HTR-8/SVneo (cell line): ENCODE measurements around the gene WDR55.
"Not testable (repeated sequence)": the region's sequence is repeated elsewhere in the genome, so short reads cannot be mapped to it uniquely, and the experiment has no call there.

ENCODE experiments used
- DNase-seq: peaks from one replicate; pipeline ENCODE4 v3.0.0; 2011; ENCODE audit warnings: low spot score, mixed read lengths; ENCODE audit not compliant: insufficient read length
- FAIRE-seq: peaks from 2 replicates; lab custom pipeline; 2011; peaks lifted over from hg19 to GRCh38; lab: Jason Lieb, UNC

The WDR55 gene

DNA sequence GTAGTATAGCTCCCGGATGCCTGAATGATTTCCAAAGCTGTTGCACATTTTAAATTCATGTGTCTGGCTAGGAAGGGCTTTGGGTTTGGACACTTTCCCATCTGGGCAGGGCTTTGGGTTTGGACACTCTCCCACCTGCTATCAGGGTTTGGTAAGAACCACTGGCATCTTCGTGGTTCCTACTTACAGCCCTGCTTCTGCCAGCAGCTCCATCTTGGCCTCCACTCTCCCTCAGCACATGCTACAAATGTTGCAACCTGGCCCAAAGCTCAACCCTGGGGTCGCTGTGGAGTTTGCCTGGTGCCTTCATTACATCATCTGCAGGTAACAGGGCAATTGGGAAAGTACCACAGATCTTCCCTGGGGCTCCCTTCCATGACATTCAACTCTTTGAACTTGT, 22.0 kb upstream of the WDR55 start:
- FAIRE-seq (no peak), DNase-seq (no peak)

DNA sequence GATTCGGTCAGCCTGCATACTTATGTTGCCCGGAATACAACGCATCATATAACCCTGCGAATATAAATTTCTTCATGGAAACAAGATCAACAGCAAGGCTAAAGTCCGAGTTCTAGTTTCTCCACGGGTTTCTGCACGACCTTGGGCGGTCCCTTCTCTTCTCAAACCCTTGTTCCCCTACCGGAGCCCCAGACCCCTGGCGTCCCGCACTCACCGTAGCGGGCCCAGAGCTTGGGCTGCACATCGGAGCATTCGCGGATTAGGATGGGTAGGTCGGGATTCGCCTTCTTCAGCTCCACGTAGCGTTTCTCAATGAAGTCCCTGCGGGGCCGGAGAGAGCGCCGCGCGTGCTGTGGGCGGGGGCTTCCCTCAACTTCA, 17.7 kb upstream of the WDR55 start:
- DNase-seq = no peak
- FAIRE-seq = no peak

DNA sequence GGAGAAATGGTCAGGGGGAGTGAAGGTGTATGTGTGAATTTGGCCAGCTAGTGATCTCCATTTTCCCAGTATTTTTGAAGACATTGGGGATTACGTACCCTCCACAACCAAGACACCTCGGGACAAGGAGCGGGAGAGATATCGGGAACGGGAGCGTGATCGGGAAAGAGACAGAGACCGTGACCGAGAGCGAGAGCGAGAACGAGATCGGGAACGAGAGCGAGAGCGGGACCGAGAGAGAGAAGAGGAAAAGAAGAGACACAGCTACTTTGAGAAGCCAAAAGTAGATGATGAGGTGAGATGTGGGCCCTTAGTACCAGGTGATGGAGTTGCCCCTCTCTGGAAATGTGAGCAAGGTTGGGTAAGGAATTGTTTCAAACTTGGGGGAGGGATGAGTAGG, 5.8 kb upstream of the WDR55 start:
- FAIRE-seq = no peak
- DNase-seq = no peak

DNA sequence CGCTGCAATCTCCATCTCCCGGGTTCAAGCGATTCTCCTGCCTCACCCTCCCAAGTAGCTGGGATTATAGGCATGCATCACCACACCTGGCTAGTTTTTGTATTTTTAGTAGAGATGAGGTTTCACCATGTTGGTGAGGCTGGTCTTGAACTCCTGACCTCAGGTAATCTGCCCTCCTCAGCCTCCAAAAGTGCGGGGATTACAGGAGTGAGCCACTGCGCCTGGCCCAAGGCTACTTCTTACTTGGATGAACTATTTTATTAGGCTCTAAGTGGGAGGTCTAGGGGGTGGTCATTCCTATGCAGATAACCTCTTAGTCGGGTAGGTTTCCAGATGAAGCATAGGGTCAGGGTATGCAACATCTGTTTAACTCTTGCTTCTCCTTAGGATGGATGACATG, 4.3 kb upstream of the WDR55 start:
- not testable (repeated sequence) for FAIRE-seq, DNase-seq

- no peak for FAIRE-seq
- DNase-seq = no peak
Observed at GRCh38 chr5:140664030-140664358, 710 bp upstream of the WDR55 start.

DNA sequence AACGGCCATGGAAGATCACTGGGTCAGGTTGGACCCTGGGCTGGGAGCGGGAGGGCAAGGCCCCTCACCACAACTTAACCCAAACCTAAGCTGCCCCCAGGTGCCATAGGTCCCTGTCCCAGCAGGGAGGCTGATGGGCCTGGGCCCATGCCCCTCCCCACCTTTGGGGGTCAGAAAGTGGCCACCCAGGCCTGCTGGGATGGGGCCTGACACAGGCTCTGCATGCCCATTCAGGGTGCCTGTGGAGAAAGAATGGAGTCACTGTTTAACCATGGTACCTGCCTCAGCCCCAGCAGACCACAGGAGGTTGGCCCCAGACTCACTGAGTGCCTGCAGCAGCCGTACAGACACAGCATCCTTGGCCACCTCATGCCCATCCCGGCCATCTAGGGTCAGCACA, 6.3 kb downstream of the WDR55 start:
- not testable (repeated sequence) for FAIRE-seq, DNase-seq

GRCh38 chr5:140671472-140672125, 6.9 kb downstream of the WDR55 start:
- FAIRE-seq = peak; percentile 54

DNA sequence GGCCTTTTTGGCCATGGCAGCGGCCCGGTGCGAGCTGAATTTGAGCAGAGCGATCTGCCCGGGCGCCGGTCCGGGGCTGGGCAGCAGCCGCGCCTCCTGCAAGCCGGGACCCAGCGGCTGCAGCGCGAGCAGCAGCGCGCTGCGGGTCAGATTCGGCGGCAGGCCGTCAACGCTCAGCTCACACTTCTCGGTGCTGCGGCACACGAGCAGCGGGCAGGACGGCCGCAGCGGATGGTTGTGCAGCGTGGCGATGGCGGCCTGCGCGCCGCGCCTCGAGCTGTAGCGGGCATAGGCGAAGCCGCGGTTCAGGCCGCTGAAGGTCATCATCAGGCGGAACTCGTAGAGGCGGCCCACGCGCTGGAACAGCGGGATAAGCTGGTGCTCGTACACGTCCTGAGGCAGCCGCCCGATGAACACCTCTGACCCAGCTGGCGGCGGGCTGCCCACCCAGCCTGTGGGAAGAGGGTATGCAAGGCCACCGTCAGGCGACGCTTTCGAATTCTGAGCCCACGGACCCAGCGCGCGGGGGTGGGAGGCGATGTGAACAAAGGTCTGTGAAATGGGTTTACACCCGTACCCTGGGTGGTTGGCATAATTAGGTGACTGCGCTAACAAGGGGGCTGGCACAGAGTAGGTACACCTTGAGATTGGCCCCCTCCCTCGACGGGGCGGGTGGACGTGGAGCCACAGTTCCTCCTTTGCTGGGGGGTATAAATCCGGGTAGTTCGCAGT, 7.9 kb downstream of the WDR55 start:
- FAIRE-seq (no peak), DNase-seq (no peak)

More at GRCh38 chr5:140671472-140672125, 6.9 kb downstream of the WDR55 start:
- no peak for DNase-seq

GRCh38 chr5:140673187-140673976, 8.7 kb downstream of the WDR55 start, which contains the start of gene DND1:
DND1 (minus strand) TSS chr5:140673576; CDS start chr5:140673542, 34 bp downstream.
- FAIRE-seq (no peak), DNase-seq (no peak)

DNA sequence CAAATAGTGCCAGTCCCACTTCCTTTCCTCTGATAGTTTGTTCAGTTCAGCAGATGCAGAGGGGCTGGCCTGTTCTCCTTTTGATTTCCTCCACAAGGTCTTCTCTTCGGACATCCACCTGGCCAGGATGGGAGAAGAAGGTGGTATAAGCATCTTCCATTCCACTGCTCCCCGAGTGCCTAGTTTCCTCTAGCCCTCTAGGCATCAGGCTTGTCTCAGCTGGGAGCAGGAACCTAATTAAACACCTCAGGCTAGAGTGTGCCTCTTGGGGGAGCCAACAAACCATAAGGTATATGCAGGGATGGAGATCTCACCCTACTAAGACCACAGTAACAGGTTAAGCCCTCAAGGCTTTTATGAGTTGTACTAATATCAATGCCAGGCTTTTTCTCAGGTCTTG, 9.5 kb downstream of the WDR55 start:
- FAIRE-seq (no peak), DNase-seq (no peak)

GRCh38 chr5:140674629-140675028, 9.9 kb downstream of the WDR55 start:
- FAIRE-seq = no peak

GRCh38 chr5:140677947-140678346, 13.2 kb downstream of the WDR55 start:
- no peak for FAIRE-seq
- DNase-seq = no peak

More at GRCh38 chr5:140674629-140675028, 9.9 kb downstream of the WDR55 start:
- no peak for DNase-seq

GRCh38 chr5:140678993-140679392, 14.3 kb downstream of the WDR55 start:
- no peak for FAIRE-seq
- DNase-seq = no peak

DNA sequence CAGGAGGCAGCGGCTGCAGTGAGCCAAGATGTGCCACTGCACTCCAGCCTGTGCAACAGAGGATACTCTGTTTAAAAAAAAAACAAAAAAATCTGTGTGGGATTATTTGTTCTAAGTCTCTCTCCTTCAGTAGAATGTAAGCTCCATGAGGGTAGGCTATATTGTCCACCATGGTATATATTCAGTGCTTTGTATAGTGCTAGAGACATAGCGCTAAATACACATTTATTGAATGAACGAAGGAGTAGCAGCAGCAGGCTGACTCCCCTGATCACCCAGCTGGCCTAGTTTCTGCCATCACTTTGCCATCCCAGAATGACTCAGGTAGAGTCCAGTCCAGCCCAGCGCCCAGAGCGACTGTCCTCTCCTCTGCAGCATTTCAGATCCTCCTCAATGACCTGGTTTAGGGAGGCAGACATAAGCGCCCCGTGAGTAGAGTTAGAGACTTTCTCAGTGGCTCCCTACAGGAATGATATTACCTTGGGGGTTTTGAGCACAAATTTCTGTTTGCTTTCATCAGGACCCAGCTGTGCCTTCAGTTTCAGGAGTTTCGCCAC, 25.8 kb downstream of the WDR55 start:
- no peak for DNase-seq
- FAIRE-seq = no peak

GRCh38 chr5:140690941-140691924, 26.5 kb downstream of the WDR55 start, which contains the start of the genes HARS1 and HARS2:
HARS1 (minus strand) TSS chr5:140691370; CDS start chr5:140691304, 66 bp downstream.
HARS2 (plus strand) TSS chr5:140691455; CDS start chr5:140691649, 194 bp downstream.
- DNase-seq = peak; percentile 96
- peak; percentile 73 for FAIRE-seq

- FAIRE-seq (no peak), DNase-seq (no peak)
Observed at GRCh38 chr5:140694276-140694675, 29.6 kb downstream of the WDR55 start.

DNA sequence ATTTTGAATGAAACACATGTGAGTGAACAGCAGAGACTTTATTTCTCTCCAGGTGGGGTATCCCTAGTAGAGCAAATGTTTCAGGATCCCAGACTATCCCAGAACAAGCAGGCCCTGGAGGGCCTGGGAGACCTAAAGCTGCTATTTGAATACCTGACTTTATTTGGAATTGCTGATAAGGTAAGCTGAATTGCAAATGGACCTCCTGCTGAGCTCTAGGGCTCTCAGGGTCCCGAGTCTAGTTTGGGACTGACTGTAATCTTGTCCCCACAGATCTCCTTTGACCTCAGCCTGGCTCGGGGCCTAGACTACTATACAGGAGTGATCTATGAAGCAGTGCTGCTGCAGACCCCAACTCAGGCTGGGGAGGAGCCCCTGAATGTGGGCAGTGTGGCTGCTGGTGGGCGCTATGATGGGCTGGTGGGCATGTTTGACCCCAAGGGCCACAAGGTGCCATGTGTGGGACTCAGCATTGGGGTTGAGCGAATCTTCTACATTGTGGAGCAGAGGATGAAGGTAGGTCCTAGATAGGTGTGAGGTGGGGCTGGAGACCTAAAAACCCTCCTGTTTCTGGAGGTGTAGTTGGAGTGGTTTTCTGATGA, 32.3 kb downstream of the WDR55 start:
- FAIRE-seq = no peak
- DNase-seq = no peak

DNA sequence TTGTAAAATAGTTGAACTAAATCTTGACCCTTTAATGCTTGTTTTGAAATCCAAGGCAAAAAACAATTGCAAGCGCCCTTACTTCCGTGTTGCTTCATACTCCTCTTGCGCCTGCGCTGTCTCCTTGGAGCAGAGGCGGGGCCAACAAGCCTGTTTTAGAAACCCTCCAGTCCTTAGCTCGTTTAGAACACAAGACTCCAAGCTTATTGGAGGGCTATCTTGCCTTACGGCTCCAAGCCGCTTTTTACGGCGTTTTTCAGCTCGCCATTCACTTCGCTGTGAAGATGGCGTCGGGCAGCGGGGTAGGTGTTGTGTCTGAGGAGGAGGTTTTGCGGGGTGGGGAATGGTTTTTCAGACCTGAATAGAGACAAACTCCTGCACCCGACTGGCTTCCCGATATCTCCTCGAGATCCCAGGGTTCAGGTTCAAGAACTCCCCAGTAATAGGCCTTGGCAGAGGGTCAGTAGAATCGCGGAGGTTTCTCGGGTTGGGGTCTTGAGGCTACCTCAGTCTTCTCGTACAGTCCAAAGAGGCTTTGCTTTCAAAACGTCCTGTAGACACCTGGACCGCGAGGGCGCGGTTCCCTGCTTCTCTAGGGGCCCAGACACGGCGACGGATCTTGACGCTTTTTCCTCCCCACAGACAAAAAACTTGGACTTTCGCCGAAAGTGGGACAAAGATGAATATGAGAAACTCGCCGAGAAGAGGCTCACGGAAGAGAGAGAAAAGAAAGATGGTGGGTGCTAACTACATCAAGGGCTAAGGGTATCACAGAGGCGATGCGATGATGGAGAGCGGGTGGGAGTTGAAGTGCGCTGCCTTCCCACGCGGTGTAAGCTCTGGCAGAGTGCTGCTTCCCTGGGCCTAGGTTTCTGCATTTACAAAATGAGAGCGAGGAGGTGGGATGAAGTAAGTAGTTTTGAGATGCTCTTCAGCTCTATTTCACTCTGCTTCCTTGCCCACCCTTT, 35.8 kb downstream of the WDR55 start, which contains the start of gene ZMAT2:
Gene ZMAT2 (plus strand): TSS at position 271 of the 968 bp plus-strand sequence. CDS start 14 bp downstream, at position 285.
- DNase-seq = peak; percentile 96
- FAIRE-seq = peak; percentile 92
